HL-60 (cell line): ENCODE data around the gene PGAP1.

Experiments
- DNase-seq, 2 experiments: peaks; one replicate each; pipeline ENCODE4 v3.0.0-alpha.2; 2010 to 2020; ENCODE audit warnings: low read depth in 1 of 2, low spot score in 1 of 2
- H3K27ac ChIP-seq: fragments of 250-450 bp; sonication (Bioruptor Pico); replicated peaks from 2 replicates; pipeline ENCODE4 v1.5.1; 2020; ENCODE audit warnings: mild to moderate bottlenecking, moderate library complexity
- H3K27me3 ChIP-seq: fragments of 250-450 bp; sonication (Bioruptor Pico); 2 replicates; pipeline ENCODE4 v1.5.1; 2021; ENCODE audit warnings: mild to moderate bottlenecking, moderate library complexity; ENCODE audit not compliant: insufficient read depth, poor library complexity, severe bottlenecking
- H3K4me3 ChIP-seq: replicated peaks from 2 replicates; pipeline ENCODE4 v1.5.1; 2011; ENCODE audit warnings: mild to moderate bottlenecking, control low read depth, low read length; ENCODE audit not compliant: insufficient read depth
- CTCF ChIP-seq: IDR thresholded peaks from one replicate; pipeline ENCODE4 v1.5.1; 2011; ENCODE audit warnings: low read length, control low read depth, inconsistent platforms; ENCODE audit not compliant: insufficient read depth
- GABPA ChIP-seq: IDR thresholded peaks from 2 replicates; pipeline ENCODE4 v1.6.1; 2012; ENCODE audit warnings: low read depth
- POLR2AphosphoS5 ChIP-seq: IDR thresholded peaks from 2 replicates; pipeline ENCODE4 v1.6.1; 2012; ENCODE audit warnings: low read depth
- REST ChIP-seq: IDR thresholded peaks from 2 replicates; pipeline ENCODE4 v1.6.1; 2012; ENCODE audit warnings: low read depth; ENCODE audit not compliant: insufficient replicate concordance
- SPI1 ChIP-seq: IDR thresholded peaks from 2 replicates; pipeline ENCODE4 v1.6.1; 2012; ENCODE audit warnings: low read depth, mild to moderate bottlenecking, borderline replicate concordance

PGAP1 gene

GRCh38 chr2:196830701-196831100 is 95.8 kb downstream of the PGAP1 start:
- no peak for DNase-seq
- TF ChIP-seq SPI1 (no peak), REST (no peak), CTCF (no peak), GABPA (no peak)
- H3K27me3 ChIP-seq = no peaks in the 10 kb centered on the region
- no peak overlapping the region for H3K27ac ChIP-seq
- no peak overlapping the region for H3K4me3 ChIP-seq

- Histone ChIP-seq H3K27me3 (no peaks in the 10 kb centered on the region), H3K27ac (no peak overlapping the region), H3K4me3 (no peak overlapping the region)
- DNase-seq = no peak
- TF ChIP-seq POLR2AphosphoS5 (no peak), SPI1 (no peak), CTCF (no peak), GABPA (no peak), REST (no peak)
Measured at GRCh38 chr2:196827356-196827755, 99.2 kb downstream of the PGAP1 start.

- H3K27me3 ChIP-seq = no peaks in the 10 kb centered on the region
- no peak for DNase-seq
- H3K4me3 ChIP-seq = no peak overlapping the region
- no peak for TF ChIP-seq POLR2AphosphoS5
- no peak for TF ChIP-seq SPI1
- TF ChIP-seq REST = no peak
- no peak for TF ChIP-seq GABPA
- no peak for TF ChIP-seq CTCF
- H3K27ac ChIP-seq = no peak overlapping the region
Measured at GRCh38 chr2:196823750-196824522, 102.6 kb downstream of the PGAP1 start.
